Measurements from ENCODE around the gene SPNS1.
A peak's percentile ranks its signal among the peaks of the same experiment; 100 is the strongest.

The SPNS1 gene

DNA sequence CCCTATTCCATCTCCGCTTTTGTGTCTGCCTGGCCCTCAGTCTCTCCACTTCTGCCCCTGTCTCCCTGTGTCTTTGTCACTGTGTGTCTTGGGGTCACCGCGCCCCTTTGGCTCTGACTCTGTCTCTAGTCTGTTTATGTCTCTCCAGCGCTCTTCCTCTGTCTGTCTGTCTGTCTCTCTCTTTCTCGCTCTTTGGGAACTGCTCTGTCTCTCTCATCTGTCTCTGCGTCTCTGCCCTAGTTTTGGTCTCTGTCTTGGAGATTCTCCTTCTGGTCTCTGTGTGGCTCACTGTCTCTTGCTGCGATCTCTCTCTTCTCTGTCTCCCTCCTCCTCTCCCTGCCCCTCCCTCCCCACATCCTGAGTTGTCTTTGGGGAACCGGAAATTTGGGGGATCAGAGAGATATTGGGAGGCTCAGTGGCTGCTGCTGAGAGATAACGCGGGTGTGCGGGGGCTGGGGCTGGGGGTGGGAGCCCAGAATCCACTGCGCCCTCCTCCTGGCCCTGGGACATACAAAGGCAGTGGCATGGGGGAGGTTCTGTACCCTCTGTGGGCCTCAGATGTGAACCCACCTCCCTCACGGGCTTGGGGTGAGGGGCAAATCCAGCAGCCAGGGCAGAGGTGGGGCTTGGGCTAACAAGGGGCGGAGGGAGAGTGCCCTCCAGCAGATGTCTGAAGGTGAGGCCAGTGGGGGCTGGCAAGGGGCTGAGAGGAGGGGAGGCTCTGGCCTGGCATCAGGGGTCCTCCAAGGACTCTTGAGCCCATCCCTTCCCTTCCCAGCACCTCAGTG is 34.7 kb downstream of the SPNS1 start:
- ChIA-PET POLR2A (no interaction called here), CTCF (no interaction called here)
- DNase-seq (ENCODE audit: extremely low spot score): no peak
- no peak for TF ChIP-seq CTCF (IDR thresholded peaks at IDR 0.05; ENCODE audit: control extremely low read depth, extremely low read depth, low read depth, missing control alignments)

- DNase-seq (ENCODE audit: extremely low spot score): no peak
- CTCF ChIA-PET: no interaction called here
- POLR2A ChIA-PET: no interaction called here
- TF ChIP-seq CTCF (IDR thresholded peaks at IDR 0.05; ENCODE audit: control extremely low read depth, extremely low read depth, low read depth, missing control alignments): no peak
Observed at GRCh38 chr16:29009838-29010166, 35.2 kb downstream of the SPNS1 start.

DNA sequence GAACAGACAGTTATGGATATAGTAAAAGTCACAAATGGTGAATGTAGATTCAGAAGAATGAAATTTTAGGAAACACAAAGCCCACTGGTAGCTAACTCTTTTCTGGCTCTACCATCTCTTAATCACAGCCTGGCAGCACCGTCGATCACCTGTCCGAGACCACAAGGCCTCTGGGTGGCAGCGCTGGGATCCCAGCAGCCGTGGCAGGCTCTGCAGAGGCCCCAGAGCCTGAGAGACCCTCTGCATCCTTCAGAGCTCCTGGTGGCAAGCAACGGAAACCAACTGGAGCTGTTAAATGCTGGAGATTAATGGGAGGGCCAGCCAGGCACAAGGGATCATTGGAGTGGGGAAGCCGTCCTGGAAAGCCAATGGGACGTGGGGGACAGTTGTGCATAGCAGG is 36.5 kb downstream of the SPNS1 start:
- peak; percentile 5 for TF ChIP-seq CTCF (IDR thresholded peaks at IDR 0.05; ENCODE audit: control extremely low read depth, extremely low read depth, low read depth, missing control alignments)
- no peak for DNase-seq (ENCODE audit: extremely low spot score)
- ChIA-PET POLR2A (interaction anchor here (0.7 kb wide), 1 partner anchor 9 kb away, joined by 3 read pairs; no protein-coding TSS in a partner anchor), CTCF (interaction anchor here (0.6 kb wide), 1 partner anchor 755 kb away, joined by 3 read pairs; no protein-coding TSS in a partner anchor)

DNA sequence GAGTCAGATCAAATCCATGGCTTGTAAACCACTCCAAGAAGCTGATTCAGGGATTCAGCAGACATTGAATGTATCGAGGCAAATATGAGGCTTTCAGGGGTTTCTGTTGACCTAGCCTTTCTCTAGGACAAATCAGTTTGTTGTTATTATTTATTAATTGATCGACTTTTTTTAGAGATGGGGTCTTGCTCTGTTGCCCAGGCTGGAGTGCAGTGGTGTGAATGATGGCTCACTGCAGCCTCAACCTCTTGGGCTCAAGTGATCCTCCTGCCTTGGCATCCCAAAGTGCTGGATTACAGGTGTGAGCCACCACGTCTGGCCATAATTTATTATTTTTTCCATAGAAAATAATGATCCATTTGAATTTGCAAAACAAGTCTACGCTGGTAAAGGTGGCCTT is 37.3 kb downstream of the SPNS1 start:
- ChIA-PET CTCF (no interaction called here), POLR2A (no interaction called here)
- no peak for TF ChIP-seq CTCF (IDR thresholded peaks at IDR 0.05; ENCODE audit: control extremely low read depth, extremely low read depth, low read depth, missing control alignments)
- no peak for DNase-seq (ENCODE audit: extremely low spot score)

DNA sequence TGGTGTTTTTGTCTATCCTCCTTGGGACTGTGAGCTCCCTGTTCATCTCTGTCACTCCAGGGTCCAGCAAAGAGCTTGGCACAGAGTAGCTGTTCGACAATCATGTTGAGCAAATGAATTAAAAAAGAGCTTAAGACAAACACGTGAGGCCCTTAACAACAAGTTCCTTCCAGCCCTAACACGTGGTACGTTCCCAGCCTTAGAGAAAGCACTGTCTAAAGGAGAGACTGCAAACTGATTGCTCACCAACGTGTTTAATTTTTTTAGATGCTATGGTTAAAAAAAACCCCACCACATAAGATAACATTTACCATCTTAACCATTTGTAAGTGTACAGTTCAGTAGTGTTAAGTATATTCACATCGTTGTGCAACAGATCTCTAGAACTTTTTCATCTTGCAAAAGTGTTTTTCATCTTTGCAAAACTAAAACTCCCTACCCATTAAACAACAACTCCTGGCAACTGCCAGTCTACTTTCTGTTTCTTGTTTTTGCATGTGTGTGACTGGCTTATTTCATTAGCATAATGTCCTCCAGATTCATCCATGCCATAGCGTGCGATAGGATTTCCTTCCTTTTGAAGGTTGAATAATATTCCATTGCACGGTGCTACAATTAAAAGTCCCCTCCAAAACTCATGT is 38.5 kb downstream of the SPNS1 start:
- POLR2A ChIA-PET: no interaction called here
- TF ChIP-seq CTCF (IDR thresholded peaks at IDR 0.05; ENCODE audit: control extremely low read depth, extremely low read depth, low read depth, missing control alignments): no peak
- CTCF ChIA-PET: no interaction called here
- no peak for DNase-seq (ENCODE audit: extremely low spot score)

- no peak for TF ChIP-seq CTCF (IDR thresholded peaks at IDR 0.05; ENCODE audit: control extremely low read depth, extremely low read depth, low read depth, missing control alignments)
- CTCF ChIA-PET: no interaction called here
- DNase-seq (ENCODE audit: extremely low spot score): no peak
- POLR2A ChIA-PET: no interaction called here
Observed at GRCh38 chr16:29014561-29015069, 40.0 kb downstream of the SPNS1 start.

All from GM10248 (cell line).